ENCODE data around the gene GRK4. TPM values are rescaled to one million over a fixed set of nuclear protein-coding genes. Genes with fewer than 3 reads are reported as not detected.
A peak's percentile ranks its signal among the peaks of the same experiment; 100 is the strongest.

GRK4 gene
- total RNA-seq, 1 donor from 2014 or later, result 5.9 TPM

DNA sequence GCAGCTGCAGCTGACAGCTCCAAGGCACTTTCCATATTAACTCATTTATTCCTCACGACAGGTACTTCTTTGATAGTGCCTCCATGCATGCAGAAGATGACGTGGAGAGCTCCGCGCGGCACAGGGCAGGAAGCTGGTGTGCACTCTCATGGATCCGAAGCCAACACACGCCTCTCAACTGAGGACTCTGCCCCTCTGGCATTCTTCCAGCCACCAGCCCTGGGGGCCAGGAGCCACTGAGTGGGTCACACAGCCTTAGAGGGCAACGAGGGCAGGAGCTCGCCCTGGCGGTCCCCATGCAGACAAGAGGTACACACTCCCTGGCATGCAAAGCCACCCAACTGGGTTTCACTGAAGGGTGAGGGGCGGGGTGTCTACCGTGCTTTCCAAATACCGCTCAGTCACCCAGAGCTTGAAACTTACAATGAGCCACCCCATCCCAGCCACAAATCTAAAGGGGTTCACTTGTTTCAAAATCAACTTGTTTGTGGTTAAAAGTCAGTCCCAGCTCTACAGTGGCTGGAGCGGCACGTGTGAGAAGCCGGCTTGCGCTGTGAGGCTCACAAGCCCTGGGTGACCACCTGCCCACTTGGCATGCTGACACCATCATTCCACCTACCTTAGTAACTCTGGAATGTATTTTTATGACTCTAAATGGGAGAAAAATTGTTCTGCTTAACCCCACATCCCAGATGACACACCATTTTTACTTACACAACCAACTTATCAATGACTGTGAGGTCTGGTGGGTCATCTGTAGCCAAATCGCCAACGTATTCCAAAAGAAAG lies 16.4 kb upstream of the GRK4 start:
- H3K4me3 Mint-ChIP-seq (ENCODE audit: unreplicated experiment), result no peak overlapping the region
- peaks cover 48% of the 10 kb centered on the region for H3K36me3 Mint-ChIP-seq (ENCODE audit: low read depth, unreplicated experiment)
- H3K27ac Mint-ChIP-seq (ENCODE audit: unreplicated experiment), result no peak overlapping the region
- no peaks in the 10 kb centered on the region for H3K9me3 Mint-ChIP-seq (ENCODE audit: unreplicated experiment)
- H3K4me1 Mint-ChIP-seq (ENCODE audit: unreplicated experiment), result peaks cover 2% of the 10 kb centered on the region
- no peak for TF ChIP-seq CTCF (IDR thresholded peaks at IDR 0.05; ENCODE audit: unreplicated experiment)
- no peak for DNase-seq (ENCODE audit: low spot score)
- peaks cover 7% of the 10 kb centered on the region for H3K27me3 Mint-ChIP-seq (ENCODE audit: unreplicated experiment)

DNA sequence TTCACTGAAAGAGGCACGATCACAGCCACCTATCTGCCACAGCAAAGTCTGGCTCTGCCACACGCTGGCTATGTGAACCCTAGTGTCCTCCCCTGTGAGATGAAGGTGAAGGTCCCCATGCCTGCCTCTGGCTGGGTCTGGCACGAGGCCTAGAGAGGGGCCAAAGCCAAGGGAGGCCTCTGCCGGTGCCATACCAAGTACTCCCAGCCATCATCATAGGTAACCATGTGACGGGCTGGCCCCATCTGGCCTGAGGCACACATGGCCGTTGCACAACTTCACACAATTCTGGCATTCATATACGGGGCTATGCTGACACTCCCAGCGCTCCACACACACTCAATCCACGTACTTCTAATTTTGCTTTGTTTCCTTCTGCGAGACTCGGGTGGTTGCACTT lies 15.4 kb upstream of the GRK4 start:
- H3K27ac Mint-ChIP-seq (ENCODE audit: unreplicated experiment), result peak overlapping the region; percentile 38

GRCh38 chr4:2948895-2949781 lies 14.2 kb upstream of the GRK4 start:
- peak; percentile 45 for DNase-seq (ENCODE audit: low spot score)
- H3K4me1 Mint-ChIP-seq (ENCODE audit: unreplicated experiment), result peaks cover 2% of the 10 kb centered on the region
- H3K36me3 Mint-ChIP-seq (ENCODE audit: low read depth, unreplicated experiment), result peaks cover 43% of the 10 kb centered on the region
- no peaks in the 10 kb centered on the region for H3K9me3 Mint-ChIP-seq (ENCODE audit: unreplicated experiment)
- no peak for TF ChIP-seq CTCF (IDR thresholded peaks at IDR 0.05; ENCODE audit: unreplicated experiment)
- no peak overlapping the region for H3K4me3 Mint-ChIP-seq (ENCODE audit: unreplicated experiment)
- H3K27me3 Mint-ChIP-seq (ENCODE audit: unreplicated experiment), result peaks cover 5% of the 10 kb centered on the region
- no peak overlapping the region for H3K27ac Mint-ChIP-seq (ENCODE audit: unreplicated experiment)

More for the DNA sequence above, 15.4 kb upstream of the GRK4 start:
- no peak for TF ChIP-seq CTCF (IDR thresholded peaks at IDR 0.05; ENCODE audit: unreplicated experiment)
- H3K9me3 Mint-ChIP-seq (ENCODE audit: unreplicated experiment), result no peaks in the 10 kb centered on the region
- DNase-seq (ENCODE audit: low spot score), result no peak
- peaks cover 7% of the 10 kb centered on the region for H3K27me3 Mint-ChIP-seq (ENCODE audit: unreplicated experiment)
- H3K36me3 Mint-ChIP-seq (ENCODE audit: low read depth, unreplicated experiment), result peaks cover 43% of the 10 kb centered on the region
- peak overlapping the region; percentile 65 for H3K4me3 Mint-ChIP-seq (ENCODE audit: unreplicated experiment)
- peaks cover 2% of the 10 kb centered on the region for H3K4me1 Mint-ChIP-seq (ENCODE audit: unreplicated experiment)

- peak overlapping the region; percentile 2 for H3K4me3 Mint-ChIP-seq (ENCODE audit: unreplicated experiment)
- H3K27ac Mint-ChIP-seq (ENCODE audit: unreplicated experiment), result no peak overlapping the region
- no peak for DNase-seq (ENCODE audit: low spot score)
- H3K9me3 Mint-ChIP-seq (ENCODE audit: unreplicated experiment), result no peaks in the 10 kb centered on the region
- peaks cover 43% of the 10 kb centered on the region for H3K36me3 Mint-ChIP-seq (ENCODE audit: low read depth, unreplicated experiment)
- H3K27me3 Mint-ChIP-seq (ENCODE audit: unreplicated experiment), result peaks cover 3% of the 10 kb centered on the region
- TF ChIP-seq CTCF (IDR thresholded peaks at IDR 0.05; ENCODE audit: unreplicated experiment), result no peak
- peaks cover 2% of the 10 kb centered on the region for H3K4me1 Mint-ChIP-seq (ENCODE audit: unreplicated experiment)
Observed at GRCh38 chr4:2949782-2950125, 13.6 kb upstream of the GRK4 start.
